Calu3 (cell line): ENCODE results near the gene CDYL2. TPM values are rescaled to one million over a fixed set of nuclear protein-coding genes. Genes with fewer than 3 reads are reported as not detected.

Experiments
- BruUV-seq: library from RNA; stranded (reverse); fragments of 400-500 nt; replicated peaks from 2 replicates; lab custom pipeline; 2021; lab: Mats Ljungman, UMichigan
- CTCF ChIA-PET: fragments of 300-600 bp; sonication (Branson Sonifier 250); formaldehyde crosslinking; loops from one replicate; lab custom pipeline; 2022; ENCODE audit warnings: antibody characterized with exemption; lab: Charles Lee
- DNase-seq: peaks from one replicate; pipeline ENCODE4 v3.0.0; 2022
- H3K27ac Mint-ChIP-seq: one replicate; pipeline ENCODE4 v1.8.0; 2022; ENCODE audit warnings: mixed read lengths; ENCODE audit not compliant: unreplicated experiment
- H3K27me3 Mint-ChIP-seq: one replicate; pipeline ENCODE4 v1.8.0; 2022; ENCODE audit warnings: mixed read lengths; ENCODE audit not compliant: unreplicated experiment
- H3K36me3 Mint-ChIP-seq: one replicate; pipeline ENCODE4 v1.8.0; 2022; ENCODE audit warnings: mild to moderate bottlenecking, moderate library complexity, mixed read lengths; ENCODE audit not compliant: insufficient read depth, unreplicated experiment
- H3K4me1 Mint-ChIP-seq: one replicate; pipeline ENCODE4 v1.8.0; 2022; ENCODE audit warnings: mild to moderate bottlenecking, low read depth, mixed read lengths; ENCODE audit not compliant: unreplicated experiment
- H3K4me3 Mint-ChIP-seq: one replicate; pipeline ENCODE4 v1.8.0; 2022; ENCODE audit warnings: mild to moderate bottlenecking, low read depth, moderate library complexity, mixed read lengths; ENCODE audit not compliant: unreplicated experiment
- H3K9me3 Mint-ChIP-seq: one replicate; pipeline ENCODE4 v1.8.0; 2022; ENCODE audit warnings: low read depth, mixed read lengths; ENCODE audit not compliant: unreplicated experiment
- CTCF ChIP-seq: fragments of 200-600 bp; IDR thresholded peaks from one replicate; pipeline ENCODE4 v1.8.0; 2022; ENCODE audit warnings: antibody characterized with exemption; ENCODE audit not compliant: unreplicated experiment
- intact Hi-C: fragments of 100-400 bp; cut with micrococcal nuclease; formaldehyde crosslinking; loops from one replicate; pipeline ENCODE4 v1.10.0; 2022; ENCODE audit not compliant: unreplicated experiment
- total RNA-seq: library from RNA; stranded (reverse); gene quantifications from 2 replicates; pipeline ENCODE4 v1.2.3, GENCODE V29; 2022

Gene CDYL2
- total RNA-seq, 1 experiment from 2014 or later, result 1.0 TPM

GRCh38 chr16:80831039-80831438, 26.6 kb upstream of the CDYL2 start:
- no peaks in the 10 kb centered on the region for H3K36me3 Mint-ChIP-seq

GRCh38 chr16:80828495-80828894, 24.1 kb upstream of the CDYL2 start:
- no peaks in the 10 kb centered on the region for H3K9me3 Mint-ChIP-seq
- H3K27me3 Mint-ChIP-seq, result peaks cover 52% of the 10 kb centered on the region
- no peak overlapping the region for H3K27ac Mint-ChIP-seq
- no peak for DNase-seq
- no peaks in the 10 kb centered on the region for H3K36me3 Mint-ChIP-seq
- H3K4me3 Mint-ChIP-seq, result no peak overlapping the region
- H3K4me1 Mint-ChIP-seq, result no peaks in the 10 kb centered on the region
- no peak for TF ChIP-seq CTCF
- no TSS peak for BruUV-seq
- CTCF ChIA-PET, result no interaction called here
- intact Hi-C loops, result loop anchor here (10.0 kb wide), 1 partner anchor 174 kb away; no protein-coding TSS in a partner anchor

More at GRCh38 chr16:80831039-80831438, 26.6 kb upstream of the CDYL2 start:
- Mint-ChIP-seq H3K4me3 (no peak overlapping the region), H3K9me3 (no peaks in the 10 kb centered on the region), H3K4me1 (no peaks in the 10 kb centered on the region), H3K27me3 (peaks cover 77% of the 10 kb centered on the region), H3K27ac (no peak overlapping the region)
- TF ChIP-seq CTCF, result no peak
- intact Hi-C loops, result no loop called here
- no peak for DNase-seq
- no TSS peak for BruUV-seq
- CTCF ChIA-PET, result no interaction called here

- TF ChIP-seq CTCF, result no peak
- Mint-ChIP-seq H3K27me3 (peaks cover 37% of the 10 kb centered on the region), H3K4me3 (no peak overlapping the region), H3K36me3 (no peaks in the 10 kb centered on the region), H3K27ac (no peak overlapping the region), H3K9me3 (no peaks in the 10 kb centered on the region), H3K4me1 (no peaks in the 10 kb centered on the region)
- no peak for DNase-seq
- no TSS peak for BruUV-seq
- intact Hi-C loops, result loop anchor here (10.0 kb wide), 1 partner anchor 172 kb away; no protein-coding TSS in a partner anchor
- CTCF ChIA-PET, result no interaction called here
Observed at GRCh38 chr16:80827007-80827406, 22.6 kb upstream of the CDYL2 start.

- H3K4me1 Mint-ChIP-seq, result no peaks in the 10 kb centered on the region
- no peaks in the 10 kb centered on the region for H3K36me3 Mint-ChIP-seq
- H3K9me3 Mint-ChIP-seq, result no peaks in the 10 kb centered on the region
- H3K4me3 Mint-ChIP-seq, result no peak overlapping the region
- no TSS peak for BruUV-seq
- intact Hi-C loops, result loop anchor here (10.0 kb wide), 1 partner anchor 171 kb away; no protein-coding TSS in a partner anchor
- no peak overlapping the region for H3K27ac Mint-ChIP-seq
- peaks cover 21% of the 10 kb centered on the region for H3K27me3 Mint-ChIP-seq
- TF ChIP-seq CTCF, result no peak
- DNase-seq, result no peak
- CTCF ChIA-PET, result interaction anchor here (0.6 kb wide), 1 partner anchor 299 kb away, joined by 3 read pairs; no protein-coding TSS in a partner anchor
Observed at GRCh38 chr16:80825365-80825758, 21.0 kb upstream of the CDYL2 start.
